SK-N-SH treated with all-trans-retinoic acid at 6 μM for 48 hours (cell line): ENCODE results near the gene KRT38.

Experiments
- ATAC-seq: fragments of 200-7000 bp; cut with Tn5 transposase; 3 replicates; pipeline ENCODE4 v1.9.1; 2020; ENCODE audit warnings: mild to moderate bottlenecking, moderate library complexity
- ARNTL ChIP-seq: fragments of 450-650 bp; formaldehyde crosslinking; IDR thresholded peaks from 2 replicates; pipeline ENCODE4 v1.5.0; 2020; ENCODE audit warnings: low read depth, mild to moderate bottlenecking, moderate library complexity, borderline replicate concordance
- BACH2 ChIP-seq: fragments of 250-450 bp; sonication (Bioruptor Pico); IDR thresholded peaks from 2 replicates; pipeline ENCODE4 v1.9.0; 2021; ENCODE audit warnings: mild to moderate bottlenecking, borderline replicate concordance
- CSDC2 ChIP-seq: fragments of 250-450 bp; sonication (Bioruptor Pico); IDR thresholded peaks from 2 replicates; pipeline ENCODE4 v1.5.0; 2020; ENCODE audit warnings: mild to moderate bottlenecking, moderate library complexity
- ESRRG ChIP-seq: fragments of 250-450 bp; sonication (Bioruptor Pico); IDR thresholded peaks from 2 replicates; pipeline ENCODE4 v1.6.1; 2021; ENCODE audit warnings: mild to moderate bottlenecking
- GLIS3 ChIP-seq: fragments of 250-450 bp; sonication (Bioruptor Pico); IDR thresholded peaks from 2 replicates; pipeline ENCODE4 v1.5.0; 2020; ENCODE audit warnings: mild to moderate bottlenecking, moderate library complexity
- ISL1 ChIP-seq: fragments of 250-450 bp; sonication (Bioruptor Pico); IDR thresholded peaks from 2 replicates; pipeline ENCODE4 v2.1.2; 2022; ENCODE audit warnings: mild to moderate bottlenecking, moderate library complexity
- SNAI2 ChIP-seq: fragments of 250-450 bp; sonication (Bioruptor Pico); IDR thresholded peaks from 2 replicates; pipeline ENCODE4 v1.5.0; 2020; ENCODE audit warnings: mild to moderate bottlenecking, moderate library complexity
- TOX ChIP-seq: fragments of 250-450 bp; sonication (Bioruptor Pico); IDR thresholded peaks from 2 replicates; pipeline ENCODE4 v1.8.0; 2021; ENCODE audit warnings: mild to moderate bottlenecking, moderate library complexity, borderline replicate concordance
- ZC3H10 ChIP-seq: fragments of 250-450 bp; sonication (Bioruptor Pico); IDR thresholded peaks from 2 replicates; pipeline ENCODE4 v1.5.1; 2021; ENCODE audit warnings: mild to moderate bottlenecking, moderate library complexity
- ZFP3 ChIP-seq: fragments of 250-450 bp; sonication (Bioruptor Pico); IDR thresholded peaks from 2 replicates; pipeline ENCODE4 v1.5.0; 2020; ENCODE audit warnings: mild to moderate bottlenecking, moderate library complexity
- ZFP30 ChIP-seq: fragments of 450-650 bp; formaldehyde crosslinking; IDR thresholded peaks from 2 replicates; pipeline ENCODE4 v1.5.0; 2022; ENCODE audit warnings: mild to moderate bottlenecking, moderate library complexity
- ZNF70 ChIP-seq: fragments of 450-650 bp; formaldehyde crosslinking; IDR thresholded peaks from 2 replicates; pipeline ENCODE4 v1.5.0; 2020; ENCODE audit warnings: mild to moderate bottlenecking, moderate library complexity
- ZNF8 ChIP-seq: fragments of 450-650 bp; formaldehyde crosslinking; IDR thresholded peaks from 2 replicates; pipeline ENCODE4 v1.5.0; 2020; ENCODE audit warnings: mild to moderate bottlenecking, moderate library complexity
- TF ChIP-seq, protein P1 (sequence below): fragments of 250-450 bp; sonication (Bioruptor Pico); IDR thresholded peaks from 2 replicates; pipeline ENCODE4 v1.5.1; 2021; ENCODE audit warnings: mild to moderate bottlenecking, moderate library complexity
- TF ChIP-seq, protein P2 (sequence below): fragments of 250-450 bp; sonication (Bioruptor Pico); IDR thresholded peaks from 2 replicates; pipeline ENCODE4 v1.8.0; 2020; ENCODE audit warnings: mild to moderate bottlenecking, moderate library complexity, borderline replicate concordance
- TF ChIP-seq, protein P3 (sequence below): fragments of 250-450 bp; sonication (Bioruptor Pico); IDR thresholded peaks from 2 replicates; pipeline ENCODE4 v1.5.0; 2020; ENCODE audit warnings: mild to moderate bottlenecking, moderate library complexity
- TF ChIP-seq, protein P4 (sequence below): fragments of 250-450 bp; sonication (Bioruptor Pico); IDR thresholded peaks from 2 replicates; pipeline ENCODE4 v1.5.1; 2020; ENCODE audit warnings: low read depth, mild to moderate bottlenecking, moderate library complexity
- TF ChIP-seq, protein P5 (sequence below): fragments of 250-450 bp; sonication (Bioruptor Pico); IDR thresholded peaks from 2 replicates; pipeline ENCODE4 v1.8.0; 2021; ENCODE audit warnings: low read depth, mild to moderate bottlenecking, moderate library complexity, borderline replicate concordance

The KRT38 gene

DNA sequence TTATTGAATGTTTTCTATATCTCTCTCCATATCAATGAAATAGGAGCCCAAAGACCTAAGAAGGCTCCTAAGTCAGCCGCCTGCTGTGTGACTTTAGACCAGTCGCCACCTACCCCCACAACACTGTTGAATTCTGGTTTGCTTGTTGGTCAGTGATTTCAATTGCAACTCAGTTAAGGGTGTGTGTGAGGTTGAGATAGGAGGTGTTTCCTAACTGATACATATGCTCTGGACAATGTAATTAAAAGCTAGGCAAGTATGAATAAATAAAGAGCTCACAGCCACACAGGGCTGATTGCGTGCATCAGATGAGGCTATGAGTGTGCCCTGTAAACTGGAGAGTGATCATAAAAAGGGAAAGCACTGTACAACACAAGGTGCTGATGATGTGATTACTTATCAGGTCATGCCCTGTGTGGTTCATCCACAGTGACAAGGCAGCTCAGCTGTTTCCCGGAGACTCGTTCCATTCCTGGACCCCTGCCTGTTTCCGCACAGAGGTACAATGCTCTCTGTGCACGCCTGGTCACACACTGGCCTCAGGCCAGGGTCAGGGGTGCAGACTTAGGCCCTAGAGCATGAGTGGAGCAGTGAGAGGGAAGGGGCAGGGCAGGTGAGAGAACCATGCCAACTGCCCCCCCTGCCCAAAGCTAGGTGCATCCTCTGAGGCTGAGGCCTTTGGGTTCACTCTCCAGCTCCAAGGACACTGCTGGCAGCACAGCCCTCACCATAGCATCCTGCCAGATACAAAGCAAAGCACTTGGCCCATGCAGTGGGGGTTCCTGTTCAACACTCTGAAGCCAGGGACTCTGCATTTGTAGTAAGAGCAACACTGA lies 43.4 kb upstream of the KRT38 start:
- no peak for ATAC-seq
- no peak for TF ChIP-seq ARNTL
- no peak for TF ChIP-seq GLIS3 (CRISPR knock-in tag)
- TF ChIP-seq, protein P1, sequence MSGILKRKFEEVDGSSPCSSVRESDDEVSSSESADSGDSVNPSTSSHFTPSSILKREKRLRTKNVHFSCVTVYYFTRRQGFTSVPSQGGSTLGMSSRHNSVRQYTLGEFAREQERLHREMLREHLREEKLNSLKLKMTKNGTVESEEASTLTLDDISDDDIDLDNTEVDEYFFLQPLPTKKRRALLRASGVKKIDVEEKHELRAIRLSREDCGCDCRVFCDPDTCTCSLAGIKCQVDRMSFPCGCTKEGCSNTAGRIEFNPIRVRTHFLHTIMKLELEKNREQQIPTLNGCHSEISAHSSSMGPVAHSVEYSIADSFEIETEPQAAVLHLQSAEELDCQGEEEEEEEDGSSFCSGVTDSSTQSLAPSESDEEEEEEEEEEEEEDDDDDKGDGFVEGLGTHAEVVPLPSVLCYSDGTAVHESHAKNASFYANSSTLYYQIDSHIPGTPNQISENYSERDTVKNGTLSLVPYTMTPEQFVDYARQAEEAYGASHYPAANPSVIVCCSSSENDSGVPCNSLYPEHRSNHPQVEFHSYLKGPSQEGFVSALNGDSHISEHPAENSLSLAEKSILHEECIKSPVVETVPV = no peak
- TF ChIP-seq, protein P2, sequence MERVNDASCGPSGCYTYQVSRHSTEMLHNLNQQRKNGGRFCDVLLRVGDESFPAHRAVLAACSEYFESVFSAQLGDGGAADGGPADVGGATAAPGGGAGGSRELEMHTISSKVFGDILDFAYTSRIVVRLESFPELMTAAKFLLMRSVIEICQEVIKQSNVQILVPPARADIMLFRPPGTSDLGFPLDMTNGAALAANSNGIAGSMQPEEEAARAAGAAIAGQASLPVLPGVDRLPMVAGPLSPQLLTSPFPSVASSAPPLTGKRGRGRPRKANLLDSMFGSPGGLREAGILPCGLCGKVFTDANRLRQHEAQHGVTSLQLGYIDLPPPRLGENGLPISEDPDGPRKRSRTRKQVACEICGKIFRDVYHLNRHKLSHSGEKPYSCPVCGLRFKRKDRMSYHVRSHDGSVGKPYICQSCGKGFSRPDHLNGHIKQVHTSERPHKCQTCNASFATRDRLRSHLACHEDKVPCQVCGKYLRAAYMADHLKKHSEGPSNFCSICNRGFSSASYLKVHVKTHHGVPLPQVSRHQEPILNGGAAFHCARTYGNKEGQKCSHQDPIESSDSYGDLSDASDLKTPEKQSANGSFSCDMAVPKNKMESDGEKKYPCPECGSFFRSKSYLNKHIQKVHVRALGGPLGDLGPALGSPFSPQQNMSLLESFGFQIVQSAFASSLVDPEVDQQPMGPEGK (CRISPR knock-in tag) = no peak
- TF ChIP-seq, protein P3, sequence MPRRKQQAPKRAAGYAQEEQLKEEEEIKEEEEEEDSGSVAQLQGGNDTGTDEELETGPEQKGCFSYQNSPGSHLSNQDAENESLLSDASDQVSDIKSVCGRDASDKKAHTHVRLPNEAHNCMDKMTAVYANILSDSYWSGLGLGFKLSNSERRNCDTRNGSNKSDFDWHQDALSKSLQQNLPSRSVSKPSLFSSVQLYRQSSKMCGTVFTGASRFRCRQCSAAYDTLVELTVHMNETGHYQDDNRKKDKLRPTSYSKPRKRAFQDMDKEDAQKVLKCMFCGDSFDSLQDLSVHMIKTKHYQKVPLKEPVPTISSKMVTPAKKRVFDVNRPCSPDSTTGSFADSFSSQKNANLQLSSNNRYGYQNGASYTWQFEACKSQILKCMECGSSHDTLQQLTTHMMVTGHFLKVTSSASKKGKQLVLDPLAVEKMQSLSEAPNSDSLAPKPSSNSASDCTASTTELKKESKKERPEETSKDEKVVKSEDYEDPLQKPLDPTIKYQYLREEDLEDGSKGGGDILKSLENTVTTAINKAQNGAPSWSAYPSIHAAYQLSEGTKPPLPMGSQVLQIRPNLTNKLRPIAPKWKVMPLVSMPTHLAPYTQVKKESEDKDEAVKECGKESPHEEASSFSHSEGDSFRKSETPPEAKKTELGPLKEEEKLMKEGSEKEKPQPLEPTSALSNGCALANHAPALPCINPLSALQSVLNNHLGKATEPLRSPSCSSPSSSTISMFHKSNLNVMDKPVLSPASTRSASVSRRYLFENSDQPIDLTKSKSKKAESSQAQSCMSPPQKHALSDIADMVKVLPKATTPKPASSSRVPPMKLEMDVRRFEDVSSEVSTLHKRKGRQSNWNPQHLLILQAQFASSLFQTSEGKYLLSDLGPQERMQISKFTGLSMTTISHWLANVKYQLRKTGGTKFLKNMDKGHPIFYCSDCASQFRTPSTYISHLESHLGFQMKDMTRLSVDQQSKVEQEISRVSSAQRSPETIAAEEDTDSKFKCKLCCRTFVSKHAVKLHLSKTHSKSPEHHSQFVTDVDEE (CRISPR knock-in tag) = no peak
- TF ChIP-seq ZNF8 = no peak
- TF ChIP-seq ZNF70 = no peak

DNA sequence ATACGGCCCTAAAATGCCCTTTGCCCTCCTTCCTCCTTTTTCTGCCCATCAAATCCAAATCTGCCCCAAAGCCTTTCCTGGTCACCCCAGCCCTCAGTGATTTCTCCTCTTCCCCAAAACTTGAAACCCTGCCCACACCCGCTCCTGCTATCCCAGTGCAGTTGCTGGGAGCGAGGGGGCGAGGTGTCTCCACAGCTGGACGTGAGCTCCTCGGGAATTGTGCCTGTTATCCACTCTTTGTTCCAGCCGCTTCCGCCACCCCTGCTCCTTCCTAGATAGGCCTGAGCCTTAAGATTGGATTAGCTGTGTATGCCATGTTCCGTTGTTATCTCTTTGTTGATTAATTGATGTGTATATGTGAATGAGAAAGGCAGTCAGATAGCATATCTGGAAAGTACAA lies 42.7 kb upstream of the KRT38 start:
- no peak for TF ChIP-seq ISL1 (CRISPR knock-in tag)
- TF ChIP-seq ZFP30 (CRISPR knock-in tag) = no peak
- TF ChIP-seq ZFP3 = no peak
- no peak for TF ChIP-seq SNAI2 (CRISPR knock-in tag)
- TF ChIP-seq ARNTL = no peak
- TF ChIP-seq CSDC2 = no peak
- TF ChIP-seq, protein P4, sequence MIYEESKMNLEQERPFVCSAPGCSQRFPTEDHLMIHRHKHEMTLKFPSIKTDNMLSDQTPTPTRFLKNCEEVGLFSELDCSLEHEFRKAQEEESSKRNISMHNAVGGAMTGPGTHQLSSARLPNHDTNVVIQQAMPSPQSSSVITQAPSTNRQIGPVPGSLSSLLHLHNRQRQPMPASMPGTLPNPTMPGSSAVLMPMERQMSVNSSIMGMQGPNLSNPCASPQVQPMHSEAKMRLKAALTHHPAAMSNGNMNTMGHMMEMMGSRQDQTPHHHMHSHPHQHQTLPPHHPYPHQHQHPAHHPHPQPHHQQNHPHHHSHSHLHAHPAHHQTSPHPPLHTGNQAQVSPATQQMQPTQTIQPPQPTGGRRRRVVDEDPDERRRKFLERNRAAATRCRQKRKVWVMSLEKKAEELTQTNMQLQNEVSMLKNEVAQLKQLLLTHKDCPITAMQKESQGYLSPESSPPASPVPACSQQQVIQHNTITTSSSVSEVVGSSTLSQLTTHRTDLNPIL (CRISPR knock-in tag) = no peak
- no peak for TF ChIP-seq ZNF8
- TF ChIP-seq, protein P2 (CRISPR knock-in tag) = no peak
- TF ChIP-seq ZNF70 = no peak
- no peak for TF ChIP-seq ESRRG (CRISPR knock-in tag)
- no peak for TF ChIP-seq BACH2 (CRISPR knock-in tag)
- TF ChIP-seq ZC3H10 (CRISPR knock-in tag) = no peak
- no peak for TF ChIP-seq GLIS3 (CRISPR knock-in tag)
- TF ChIP-seq, protein P5, sequence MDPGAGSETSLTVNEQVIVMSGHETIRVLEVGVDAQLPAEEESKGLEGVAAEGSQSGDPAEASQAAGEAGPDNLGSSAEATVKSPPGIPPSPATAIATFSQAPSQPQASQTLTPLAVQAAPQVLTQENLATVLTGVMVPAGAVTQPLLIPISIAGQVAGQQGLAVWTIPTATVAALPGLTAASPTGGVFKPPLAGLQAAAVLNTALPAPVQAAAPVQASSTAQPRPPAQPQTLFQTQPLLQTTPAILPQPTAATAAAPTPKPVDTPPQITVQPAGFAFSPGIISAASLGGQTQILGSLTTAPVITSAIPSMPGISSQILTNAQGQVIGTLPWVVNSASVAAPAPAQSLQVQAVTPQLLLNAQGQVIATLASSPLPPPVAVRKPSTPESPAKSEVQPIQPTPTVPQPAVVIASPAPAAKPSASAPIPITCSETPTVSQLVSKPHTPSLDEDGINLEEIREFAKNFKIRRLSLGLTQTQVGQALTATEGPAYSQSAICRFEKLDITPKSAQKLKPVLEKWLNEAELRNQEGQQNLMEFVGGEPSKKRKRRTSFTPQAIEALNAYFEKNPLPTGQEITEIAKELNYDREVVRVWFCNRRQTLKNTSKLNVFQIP = no peak
- no peak for ATAC-seq

DNA sequence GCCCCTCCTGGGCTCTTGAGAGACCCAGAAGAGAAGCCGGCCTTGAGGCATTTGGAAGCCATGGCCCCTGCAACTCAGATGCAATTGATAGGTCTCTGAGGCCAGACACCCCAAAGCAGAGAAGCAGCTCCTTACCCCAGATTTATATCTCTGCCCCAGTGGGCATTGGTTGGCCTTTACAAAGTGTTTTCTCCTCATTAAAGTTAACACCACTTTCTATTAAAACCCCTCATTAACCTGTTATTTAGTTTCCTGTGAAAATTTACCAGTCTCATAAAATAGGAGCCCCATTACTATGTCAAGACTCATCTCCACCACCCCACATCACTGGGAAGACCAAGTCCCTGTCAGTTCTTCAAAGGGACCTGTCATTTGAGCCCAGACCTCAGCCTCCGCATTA lies 40.3 kb upstream of the KRT38 start, which contains the start of gene KRT35:
Gene KRT35, minus strand, starts transcription at position 116 of the 400 bp plus-strand sequence. Its CDS starts 54 bp downstream, at position 62.
- no peak for ATAC-seq
- no peak for TF ChIP-seq ESRRG (CRISPR knock-in tag)
- TF ChIP-seq, protein P1 = no peak
- TF ChIP-seq ZC3H10 (CRISPR knock-in tag) = no peak
- no peak for TF ChIP-seq ARNTL
- TF ChIP-seq, protein P3 (CRISPR knock-in tag) = no peak
- TF ChIP-seq TOX (CRISPR knock-in tag) = no peak
- TF ChIP-seq, protein P2 (CRISPR knock-in tag) = no peak
